ELF-1 (cell line): ENCODE data around the gene SCAANT1.

ENCODE experiments used
- DNase-seq: peaks from one replicate; pipeline ENCODE4 v3.0.0-alpha.2; 2016; ENCODE audit warnings: low read depth, low spot score

SCAANT1 gene

DNA sequence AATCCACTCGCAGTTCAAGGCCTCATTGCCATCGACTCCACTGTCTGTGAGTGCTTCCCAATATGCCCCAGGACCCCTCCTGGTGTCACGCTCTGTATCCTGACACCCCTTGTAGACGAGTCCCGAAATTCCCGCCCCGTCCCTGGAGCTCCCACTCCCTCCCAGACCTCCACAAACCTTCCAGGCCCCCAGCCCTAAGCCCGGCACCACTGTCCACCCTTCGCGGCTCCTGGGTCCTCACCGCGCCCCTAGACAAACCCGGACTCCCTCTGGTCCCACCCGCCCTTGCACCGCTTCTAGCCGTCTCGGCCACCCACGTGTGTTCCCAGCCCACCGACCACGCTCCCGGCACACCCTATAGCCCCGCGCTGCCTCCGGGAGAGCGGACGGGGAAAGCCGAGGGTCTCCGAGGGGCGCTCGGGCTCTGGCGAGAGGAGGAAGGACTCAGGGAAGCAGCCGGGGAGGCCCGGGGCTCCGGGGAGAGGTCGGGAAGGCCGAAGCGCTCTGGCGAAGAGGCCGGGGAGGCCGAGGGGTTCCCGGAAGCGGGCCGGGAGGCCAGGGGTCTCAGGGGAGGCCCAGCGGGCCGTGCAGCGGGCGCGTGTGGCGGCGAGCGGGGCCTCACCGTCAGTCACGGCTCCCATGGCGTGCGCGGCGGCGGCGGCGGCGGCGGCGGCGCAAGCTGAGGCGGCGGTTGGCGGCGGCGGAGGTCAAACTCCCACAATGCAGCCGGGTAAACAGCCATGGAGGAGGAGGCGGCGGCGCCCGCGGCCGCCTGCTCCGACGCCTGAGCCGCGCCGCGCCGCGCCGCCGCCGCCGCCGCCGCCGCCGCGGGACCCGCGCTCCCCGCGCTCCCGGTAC lies 48.8 kb downstream of the SCAANT1 start, which contains the start of the genes ATXN7 and THOC7:
ATXN7 (plus strand) TSS at position 718 of the 858 bp plus-strand sequence. CDS start 48,732 bp downstream, outside the sequence.
THOC7 (minus strand) TSS at position 656 of the 858 bp plus-strand sequence; CDS start at position 641, 15 bp downstream.
- DNase-seq, result peak; percentile 52

DNA sequence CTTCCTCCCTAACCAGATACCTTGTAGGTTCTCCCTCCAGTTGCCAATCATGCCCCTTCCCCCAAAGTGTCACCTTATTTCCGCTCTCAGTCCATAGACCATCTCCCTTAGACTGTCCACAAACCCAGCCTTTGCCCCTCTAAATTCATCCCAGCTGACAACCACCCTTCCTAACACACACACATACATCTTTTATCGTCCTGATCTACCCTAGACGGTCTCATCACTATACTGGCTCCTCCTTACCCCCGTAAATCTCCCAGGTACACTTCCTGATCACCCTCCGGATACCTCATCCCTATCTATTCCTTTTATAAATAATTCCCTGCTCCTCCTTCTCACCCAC lies 49.4 kb downstream of the SCAANT1 start:
- no peak for DNase-seq
